CD4-positive, alpha-beta T cell treated with Interleukin-10 for 1 hour (primary cell): ENCODE measurements around the gene PRG3.

Source experiments
- DNase-seq: peaks from one replicate; pipeline ENCODE4 v3.0.0-alpha.2; 2020

PRG3 gene

GRCh38 chr11:57380975-57381374 is at the start of gene PRG3:
PRG3 (minus strand) TSS chr11:57381150; CDS start chr11:57380708, 442 bp downstream.
- no peak for DNase-seq

- DNase-seq = no peak
Observed at GRCh38 chr11:57429946-57430345, 49.0 kb upstream of the PRG3 start.

GRCh38 chr11:57428643-57429042 is 47.7 kb upstream of the PRG3 start:
- DNase-seq = no peak

GRCh38 chr11:57427727-57428082 is 46.8 kb upstream of the PRG3 start:
- DNase-seq = no peak

DNA sequence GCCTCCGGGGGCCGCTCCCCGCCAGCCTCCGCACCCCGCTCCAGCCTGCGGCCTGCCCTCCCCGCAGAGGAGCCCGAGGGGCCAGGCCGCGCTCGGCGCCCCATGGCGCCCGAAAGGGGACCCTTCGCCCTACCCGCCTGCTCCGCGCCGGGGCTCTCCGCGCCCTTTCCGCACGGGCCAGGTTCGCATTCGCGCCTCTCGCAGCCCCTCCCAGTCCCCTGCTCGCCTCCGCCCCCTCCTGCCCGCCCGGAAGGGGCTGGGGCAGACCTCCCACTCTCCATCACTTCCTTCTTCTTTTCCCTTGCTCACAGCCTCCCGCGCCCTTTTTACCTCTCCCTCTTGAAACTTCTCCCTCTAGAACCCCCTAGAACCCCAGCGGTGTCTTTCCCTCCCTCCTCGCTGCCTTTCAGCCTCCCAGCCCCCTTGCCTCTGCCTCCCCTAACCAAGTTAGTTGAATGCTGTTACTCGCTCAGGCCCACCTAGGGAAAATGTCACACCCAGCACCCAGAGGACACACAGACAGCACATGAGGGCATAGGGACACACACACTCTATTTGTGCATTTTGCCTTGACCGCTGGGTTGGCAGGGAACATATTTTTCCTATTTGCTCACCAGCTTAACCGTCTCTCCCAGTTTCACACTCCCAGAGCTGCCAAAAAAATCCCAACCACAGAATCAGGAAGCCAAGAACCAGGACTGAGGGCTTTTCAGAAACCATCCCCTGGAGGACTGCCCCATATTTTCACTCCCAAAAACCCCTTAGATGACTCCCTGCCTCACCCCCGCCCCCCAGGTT is 46.2 kb upstream of the PRG3 start, which contains the start of gene SLC43A3:
TSS of gene SLC43A3 (minus strand) at position 193 of the 798 bp plus-strand sequence. CDS start 949 bp downstream, outside the sequence.
- DNase-seq = peak; percentile 67

DNA sequence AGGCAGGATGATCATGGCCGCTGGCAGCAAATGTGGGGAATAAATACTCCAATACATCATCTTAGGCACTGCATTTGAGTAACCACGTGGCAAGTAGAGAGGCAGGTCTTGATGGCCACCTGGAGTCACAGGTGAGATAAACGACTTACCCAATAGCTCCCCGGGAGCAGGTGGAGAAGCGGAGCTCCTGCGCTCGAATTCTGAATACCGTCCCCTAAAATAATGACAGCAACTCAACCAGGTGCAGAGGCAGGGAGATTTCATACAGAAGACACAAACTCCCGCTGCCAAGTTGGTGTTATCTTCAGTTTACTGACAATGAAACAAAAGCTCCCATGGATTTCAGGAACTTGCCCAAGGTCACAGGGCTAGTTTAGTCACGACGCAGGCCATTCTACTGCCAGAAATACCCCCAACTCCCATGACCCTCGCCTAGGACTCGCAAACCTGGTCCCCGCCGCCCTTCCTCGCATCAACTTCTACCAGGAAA is 45.5 kb upstream of the PRG3 start:
- DNase-seq = no peak

DNA sequence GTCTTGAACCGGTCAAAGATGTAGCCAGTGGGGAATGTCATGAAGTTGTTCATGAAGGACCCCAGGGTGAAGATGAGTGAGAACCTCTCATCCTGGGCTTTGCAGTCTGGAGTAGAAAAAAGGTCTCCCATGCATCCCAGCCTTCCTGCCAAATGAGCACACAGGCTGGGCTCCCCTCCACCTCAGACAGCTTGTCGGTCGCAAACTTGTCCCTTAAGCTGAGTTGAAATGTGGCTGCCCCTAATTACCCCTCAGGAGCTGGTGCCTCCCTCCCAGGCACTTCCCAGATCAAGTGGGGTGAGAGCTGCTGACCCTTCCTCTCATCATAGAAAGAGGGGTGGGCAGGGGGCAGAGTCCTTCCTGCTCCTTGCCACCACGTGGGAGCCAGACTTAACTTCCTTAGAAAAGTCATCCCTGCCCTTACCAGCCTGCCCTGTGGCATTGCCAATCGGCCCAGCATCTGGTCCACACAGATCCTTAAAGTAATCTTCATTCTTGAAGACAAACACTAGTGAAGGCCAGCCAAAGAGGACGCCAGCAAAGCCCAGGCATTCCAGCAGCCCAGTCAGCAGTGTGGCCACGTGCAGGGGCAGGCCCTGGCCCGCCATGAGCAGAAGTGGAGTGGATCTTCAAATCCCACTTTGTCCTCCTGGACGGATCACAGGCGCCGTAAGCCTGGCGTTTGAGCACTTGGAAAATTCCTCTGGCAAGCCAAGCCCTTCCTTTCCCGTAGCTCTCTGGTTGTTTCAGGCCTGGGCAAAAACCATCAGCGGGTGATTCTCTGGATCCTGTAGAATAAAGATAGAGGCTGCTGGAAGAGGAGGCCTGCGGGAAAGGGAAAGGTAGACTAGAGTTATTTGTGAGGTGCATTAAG is 44.9 kb upstream of the PRG3 start:
- DNase-seq = no peak

GRCh38 chr11:57424792-57425564 is 44.0 kb upstream of the PRG3 start:
- peak; percentile 83 for DNase-seq

GRCh38 chr11:57424137-57424791 is 43.3 kb upstream of the PRG3 start:
- no peak for DNase-seq

DNA sequence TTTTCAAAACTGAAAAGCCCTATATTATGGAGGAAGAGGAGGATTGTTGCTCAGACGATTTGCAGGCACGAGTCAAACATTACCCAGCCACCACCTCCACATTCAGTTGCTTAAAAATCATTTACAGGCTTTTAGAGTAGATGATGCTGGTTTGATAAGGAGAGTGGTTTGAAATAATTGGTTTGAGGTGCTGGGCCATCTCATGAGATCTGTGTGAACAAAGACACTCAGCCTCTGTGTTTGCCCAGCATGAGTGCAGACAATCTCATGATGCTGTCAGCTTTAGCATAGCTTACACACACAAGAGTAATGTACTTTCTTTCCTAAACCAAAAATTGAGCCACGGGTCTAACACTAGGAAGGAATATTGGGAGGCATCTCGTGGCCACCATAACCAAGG is 41.7 kb upstream of the PRG3 start:
- DNase-seq = no peak

DNA sequence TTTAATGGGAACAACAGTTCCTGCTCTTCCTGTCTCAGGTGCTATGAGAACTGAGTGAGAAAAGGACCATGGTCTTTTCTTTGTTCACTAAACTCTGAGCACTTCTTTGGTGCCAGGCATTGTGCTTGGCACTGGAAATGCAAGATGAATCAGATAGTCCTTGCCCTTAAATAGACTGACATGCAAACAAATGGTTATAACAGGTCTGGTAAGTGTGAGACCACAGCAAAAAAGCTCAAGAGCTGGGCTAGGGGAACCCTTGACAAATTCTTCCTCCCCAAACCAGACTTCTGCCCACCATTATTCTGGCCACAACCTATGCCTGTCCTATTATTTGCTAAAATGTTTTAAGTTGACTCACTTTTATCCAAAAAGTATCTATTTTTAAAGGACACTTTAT is 40.9 kb upstream of the PRG3 start:
- DNase-seq = no peak

- DNase-seq = no peak
Observed at GRCh38 chr11:57421066-57421465, 40.1 kb upstream of the PRG3 start.

GRCh38 chr11:57419146-57419545 is 38.2 kb upstream of the PRG3 start:
- DNase-seq = no peak

- no peak for DNase-seq
Observed at GRCh38 chr11:57418131-57418530, 37.2 kb upstream of the PRG3 start.

DNA sequence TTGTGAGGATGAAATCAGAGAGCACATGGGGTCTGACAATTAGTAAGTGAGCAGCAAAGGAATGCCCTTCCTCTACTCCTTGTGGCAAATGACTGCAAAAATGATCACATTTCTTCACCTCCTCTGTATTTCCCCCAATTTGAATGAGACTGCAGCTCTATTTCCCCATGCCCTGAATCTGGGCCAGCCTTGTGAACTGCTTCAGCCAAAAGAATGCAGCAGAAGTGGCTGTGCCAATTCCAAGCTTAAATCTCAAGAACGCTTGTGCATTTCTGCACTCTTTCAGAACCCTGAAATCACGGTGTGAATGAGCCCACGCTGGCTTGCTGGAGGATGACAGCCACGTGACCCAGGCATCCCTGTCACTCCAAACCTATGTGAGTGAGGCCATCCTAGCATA is 36.1 kb upstream of the PRG3 start:
- no peak for DNase-seq

DNA sequence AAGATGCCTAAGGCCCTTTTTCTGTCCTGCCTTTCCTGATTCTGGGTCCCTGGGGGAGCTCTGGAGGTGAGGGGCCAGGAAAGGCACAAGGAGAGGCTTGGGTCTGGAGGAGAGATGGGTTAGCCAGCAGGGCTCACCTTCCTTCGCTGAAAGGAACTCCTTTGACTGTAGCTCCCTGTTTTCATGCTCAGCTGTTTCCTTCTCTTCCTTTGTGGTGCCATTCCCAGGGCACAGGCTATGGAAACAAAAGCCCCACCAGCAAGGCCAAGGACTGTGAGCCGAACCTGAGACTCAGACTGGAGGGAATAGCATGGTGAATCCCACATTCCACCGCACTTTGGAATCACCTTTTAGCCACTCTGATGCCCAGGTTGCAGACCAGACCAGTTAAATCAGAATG is 35.5 kb upstream of the PRG3 start:
- DNase-seq = no peak

DNA sequence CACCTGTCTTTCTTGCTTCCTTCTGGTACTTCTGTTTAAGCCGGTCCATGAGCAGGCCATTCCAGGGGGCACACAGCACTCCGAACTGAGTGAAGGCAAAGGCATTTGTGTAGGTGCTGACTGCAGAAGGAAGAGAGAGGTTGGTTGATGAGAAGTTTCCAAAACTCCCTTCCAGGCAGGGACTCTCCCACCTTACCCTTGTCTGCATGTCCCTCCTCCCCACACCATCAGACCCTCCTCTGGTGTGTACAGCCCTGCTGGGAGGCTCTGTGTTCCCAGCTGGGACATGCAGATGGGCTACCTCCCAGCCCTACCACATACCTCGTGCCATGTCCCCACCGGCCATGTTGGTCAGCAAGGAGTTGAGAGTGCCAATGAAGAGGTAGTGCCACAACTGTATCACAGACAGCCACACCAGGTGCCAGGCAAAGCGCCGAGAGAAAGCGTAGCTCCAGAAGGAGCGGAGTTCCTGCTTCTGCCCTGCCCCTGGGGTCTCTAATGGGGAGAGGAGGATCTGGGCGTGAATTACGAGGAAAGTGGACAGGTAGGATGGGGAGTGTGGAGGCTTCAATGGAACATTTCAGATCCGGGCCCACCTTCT is 33.8 kb upstream of the PRG3 start:
- DNase-seq = no peak

- no peak for DNase-seq
Observed at GRCh38 chr11:57413681-57414080, 32.7 kb upstream of the PRG3 start.

DNA sequence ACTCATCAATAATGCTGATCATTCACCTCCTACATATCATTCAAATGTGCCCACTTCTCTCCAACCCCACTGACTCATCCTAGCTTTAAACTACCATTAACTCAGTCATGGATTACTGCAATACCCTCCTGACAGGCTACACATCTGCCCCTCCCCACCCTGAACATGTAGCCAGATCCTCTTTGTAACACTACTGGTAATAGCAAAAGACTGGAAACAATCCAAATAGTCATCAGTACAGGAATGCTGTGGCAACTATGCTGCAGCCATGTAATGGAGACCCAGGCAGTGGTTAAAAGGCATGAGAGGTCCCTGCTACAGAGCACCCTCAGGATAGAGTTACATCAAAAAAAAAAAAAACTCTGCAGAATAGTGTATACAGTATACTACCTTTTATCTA is 29.3 kb upstream of the PRG3 start:
- DNase-seq = no peak

DNA sequence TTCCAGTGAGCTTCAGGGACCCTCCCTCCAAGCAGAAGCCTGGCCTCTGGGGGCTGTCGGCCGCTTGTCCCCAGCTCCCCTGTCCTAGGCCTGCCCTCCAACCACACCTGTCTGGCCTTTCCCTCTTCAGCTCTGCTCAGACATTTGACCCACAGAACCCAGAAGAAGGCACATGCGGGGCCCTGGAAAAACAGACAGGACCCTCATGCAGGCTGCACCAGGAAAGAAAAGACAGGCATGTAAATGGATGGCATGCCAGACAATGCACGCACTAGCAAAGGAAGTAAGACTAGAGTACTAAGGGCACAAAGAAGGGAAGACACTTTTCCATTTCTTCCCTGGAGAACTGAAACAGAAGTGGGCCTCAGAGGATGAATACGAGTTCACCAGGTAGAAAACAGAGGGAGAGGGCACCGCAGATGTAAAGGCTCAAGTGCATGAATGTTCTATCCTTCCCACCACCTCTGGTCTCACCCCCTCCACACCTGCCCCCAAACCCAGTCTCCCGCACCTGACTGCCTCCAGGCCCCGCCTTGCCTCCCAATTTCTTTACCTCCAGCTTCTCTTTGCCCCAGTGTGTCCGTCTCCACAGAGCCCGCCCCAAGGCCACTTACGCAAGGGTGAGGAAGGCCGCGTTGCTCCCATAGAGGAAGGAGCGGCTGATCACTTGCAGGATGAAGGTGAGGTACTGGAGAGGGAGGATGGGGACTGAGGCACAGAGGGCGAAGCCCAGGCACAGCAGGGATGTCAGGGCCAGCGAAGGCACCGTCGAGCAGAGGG is 28.6 kb upstream of the PRG3 start:
- DNase-seq = no peak

GRCh38 chr11:57408771-57409170 is 27.8 kb upstream of the PRG3 start:
- DNase-seq = no peak
